HepG2 (cell line): ENCODE measurements around the gene SNRPD2. TPM values are rescaled to one million over a fixed set of nuclear protein-coding genes. Genes with fewer than 3 reads are reported as not detected.

Experiments
- ATF7 ChIP-seq, 2 experiments: fragments of 450-650 bp in 1 of 2; sonication (generic) in 1 of 2; formaldehyde crosslinking in 1 of 2; IDR thresholded peaks; 2 replicates each; pipeline versions ENCODE4 v1.4.0 to v1.6.1; 2016 to 2020; ENCODE audit warnings: antibody characterized with exemption in 1 of 2, mild to moderate bottlenecking in 1 of 2, missing genetic modification reagents in 1 of 2
- BRCA1 ChIP-seq: sonication (generic); formaldehyde crosslinking; IDR thresholded peaks from 2 replicates; pipeline ENCODE4 v1.4.0; 2020; ENCODE audit warnings: missing genetic modification reagents
- CBX1 ChIP-seq: IDR thresholded peaks from one replicate; pipeline ENCODE4 v1.6.1; 2016; ENCODE audit warnings: antibody characterized with exemption, low read depth
- GABPB1 ChIP-seq: IDR thresholded peaks from 2 replicates; pipeline ENCODE4 v1.6.1; 2016; ENCODE audit warnings: mild to moderate bottlenecking, missing genetic modification reagents, moderate library complexity, missing compliant biosample characterization
- GTF2F1 ChIP-seq: fragments of 150-350 bp; IDR thresholded peaks from 2 replicates; pipeline ENCODE4 v1.6.1; 2014; ENCODE audit warnings: low read length
- HDAC1 ChIP-seq: sonication (generic); formaldehyde crosslinking; IDR thresholded peaks from 2 replicates; pipeline ENCODE4 v1.5.1; 2020; ENCODE audit warnings: mild to moderate bottlenecking, missing genetic modification reagents
- KMT2A ChIP-seq: sonication (generic); formaldehyde crosslinking; IDR thresholded peaks from 2 replicates; pipeline ENCODE4 v1.4.0; 2020; ENCODE audit warnings: missing genetic modification reagents
- MIER2 ChIP-seq: IDR thresholded peaks from 2 replicates; pipeline ENCODE4 v1.6.1; 2016; ENCODE audit warnings: missing biosample characterization, missing genetic modification reagents
- MIXL1 ChIP-seq: IDR thresholded peaks from 2 replicates; pipeline ENCODE4 v1.6.1; 2016
- PHF8 ChIP-seq: sonication (generic); formaldehyde crosslinking; IDR thresholded peaks from 2 replicates; pipeline ENCODE4 v1.5.0; 2020; ENCODE audit warnings: missing genetic modification reagents
- PITX1 ChIP-seq: sonication (generic); formaldehyde crosslinking; IDR thresholded peaks from 2 replicates; pipeline ENCODE4 v1.5.1; 2020; ENCODE audit warnings: mild to moderate bottlenecking, missing genetic modification reagents
- RELA ChIP-seq: sonication (generic); formaldehyde crosslinking; IDR thresholded peaks from 2 replicates; pipeline ENCODE4 v1.4.0; 2020; ENCODE audit warnings: missing genetic modification reagents
- RXRB ChIP-seq: IDR thresholded peaks from 2 replicates; pipeline ENCODE4 v1.6.1; 2016; ENCODE audit warnings: borderline replicate concordance, missing genetic modification reagents, missing compliant biosample characterization
- SMARCE1 ChIP-seq: fragments of 450-650 bp; IDR thresholded peaks from 2 replicates; pipeline ENCODE4 v1.6.1; 2017; ENCODE audit warnings: borderline replicate concordance
- TCF7L2 ChIP-seq: IDR thresholded peaks from 2 replicates; pipeline ENCODE4 v1.6.1; 2011; ENCODE audit warnings: mild to moderate bottlenecking, low read depth, low read length, moderate library complexity
- THYN1 ChIP-seq: sonication (generic); formaldehyde crosslinking; IDR thresholded peaks from 2 replicates; pipeline ENCODE4 v1.8.1; 2023; ENCODE audit warnings: low read depth, mild to moderate bottlenecking, moderate library complexity, missing genetic modification reagents, borderline replicate concordance
- ZBTB3 ChIP-seq: sonication (generic); formaldehyde crosslinking; IDR thresholded peaks from 2 replicates; pipeline ENCODE4 v1.4.0; 2020; ENCODE audit warnings: low read depth, mild to moderate bottlenecking, moderate library complexity, missing genetic modification reagents, borderline replicate concordance
- ZNF432 ChIP-seq: sonication (generic); formaldehyde crosslinking; IDR thresholded peaks from 2 replicates; pipeline ENCODE4 v1.5.0; 2020; ENCODE audit warnings: missing genetic modification reagents, mild to moderate bottlenecking, borderline replicate concordance
- ZNF543 ChIP-seq: sonication (generic); formaldehyde crosslinking; IDR thresholded peaks from 2 replicates; pipeline ENCODE4 v1.4.0; 2020; ENCODE audit warnings: mild to moderate bottlenecking, missing genetic modification reagents
- ZNF713 ChIP-seq: sonication (generic); formaldehyde crosslinking; IDR thresholded peaks from 2 replicates; pipeline ENCODE4 v1.4.0; 2020; ENCODE audit warnings: mild to moderate bottlenecking, missing genetic modification reagents
- ZNF83 ChIP-seq: sonication (generic); formaldehyde crosslinking; IDR thresholded peaks from 2 replicates; pipeline ENCODE4 v1.4.0; 2020; ENCODE audit warnings: missing genetic modification reagents, mild to moderate bottlenecking, borderline replicate concordance
- polyA plus RNA-seq, 8 experiments: library from polyadenylated mRNA; depleted of rRNA in 3 of 8; stranded (reverse) in 7 of 8; unstranded in 1 of 8; fragments of >200 nt; fragmentation: Illumina TruSeq in 4 of 8; extraction: Trizol in 4 of 8; gene quantifications; 2 replicates each; pipeline versions ENCODE4 v1.2.1 to v1.2.3, GENCODE V29; 2011 to 2016; ENCODE audit warnings: low read depth in 4 of 8, missing spikeins in 1 of 8, mixed read lengths in 1 of 8; ENCODE audit not compliant: insufficient read depth in 1 of 8
- total RNA-seq, 5 experiments: library from RNA; depleted of rRNA; stranded (reverse); fragments of >200 nt; fragmentation: Illumina TruSeq; extraction: Trizol; gene quantifications; 2 replicates each; pipeline ENCODE4 v1.2.3, GENCODE V29; 2016; ENCODE audit warnings: low read depth in 1 of 5
- TF ChIP-seq, protein P1 (sequence below): sonication (generic); formaldehyde crosslinking; IDR thresholded peaks from 2 replicates; pipeline ENCODE4 v1.4.0; 2020; ENCODE audit warnings: missing genetic modification reagents
- TF ChIP-seq, protein P2 (sequence below): sonication (generic); formaldehyde crosslinking; IDR thresholded peaks from 2 replicates; pipeline ENCODE4 v1.9.0; 2022; ENCODE audit warnings: low read depth, missing genetic modification reagents
- TF ChIP-seq, protein P3 (sequence below): sonication (generic); formaldehyde crosslinking; IDR thresholded peaks from 2 replicates; pipeline ENCODE4 v1.4.0; 2020; ENCODE audit warnings: missing genetic modification reagents, low read depth, mild to moderate bottlenecking, borderline replicate concordance
- TF ChIP-seq, protein P4 (sequence below): sonication (generic); formaldehyde crosslinking; IDR thresholded peaks from 2 replicates; pipeline ENCODE4 v1.4.0; 2020; ENCODE audit warnings: missing genetic modification reagents, borderline replicate concordance
- TF ChIP-seq, protein P5 (sequence below): IDR thresholded peaks from 2 replicates; pipeline ENCODE4 v1.6.1; 2016; ENCODE audit warnings: mild to moderate bottlenecking

Gene SNRPD2
- total and polyA plus RNA-seq, 2 of the 13 experiments (the other 11 are each of a cell fraction or from before 2014, with no cell fraction given): 299 to 485 TPM

DNA sequence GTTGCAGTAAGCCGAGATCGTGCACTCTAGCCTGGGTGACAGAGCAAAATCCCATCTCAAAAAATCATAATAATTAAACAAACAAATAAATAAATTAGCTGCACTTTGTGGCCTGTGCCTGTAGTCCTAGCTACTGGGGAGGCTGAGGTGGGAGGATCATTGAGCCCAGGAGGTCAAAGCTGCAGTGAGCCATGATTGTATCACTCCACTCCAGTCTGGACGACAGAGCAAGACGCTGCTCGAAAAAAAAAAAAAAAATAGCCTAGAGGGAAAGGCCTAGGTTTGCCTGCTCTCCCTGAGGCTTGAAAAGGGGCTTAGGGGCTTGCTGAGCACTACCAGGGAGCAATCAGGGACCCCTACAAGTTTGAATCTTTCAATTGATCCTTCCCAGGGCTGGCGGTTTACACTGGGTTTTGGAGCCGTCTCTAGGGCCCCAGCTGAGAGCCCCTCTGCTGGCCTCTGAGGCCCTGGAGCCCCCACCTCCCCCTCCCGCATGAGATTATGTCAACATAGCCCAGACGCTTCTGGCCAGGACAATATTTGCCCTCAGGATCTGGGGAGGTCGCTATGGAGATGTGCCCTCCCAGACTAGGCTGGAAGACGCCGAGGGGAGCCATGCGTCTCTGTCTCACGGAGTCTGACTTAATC lies 34.1 kb downstream of the SNRPD2 start (continued):
- peak; percentile 57; the same call in 1 of the 2 replicates for TF ChIP-seq PITX1 (CRISPR knock-in tag)
- TF ChIP-seq KMT2A (CRISPR knock-in tag): no peak
- TF ChIP-seq GABPB1 (CRISPR knock-in tag): no peak
- TF ChIP-seq SMARCE1: no peak
- TF ChIP-seq, protein P1, sequence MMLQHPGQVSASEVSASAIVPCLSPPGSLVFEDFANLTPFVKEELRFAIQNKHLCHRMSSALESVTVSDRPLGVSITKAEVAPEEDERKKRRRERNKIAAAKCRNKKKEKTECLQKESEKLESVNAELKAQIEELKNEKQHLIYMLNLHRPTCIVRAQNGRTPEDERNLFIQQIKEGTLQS: no peak
- no peak for TF ChIP-seq ZBTB3 (CRISPR knock-in tag)
- TF ChIP-seq, protein P2, sequence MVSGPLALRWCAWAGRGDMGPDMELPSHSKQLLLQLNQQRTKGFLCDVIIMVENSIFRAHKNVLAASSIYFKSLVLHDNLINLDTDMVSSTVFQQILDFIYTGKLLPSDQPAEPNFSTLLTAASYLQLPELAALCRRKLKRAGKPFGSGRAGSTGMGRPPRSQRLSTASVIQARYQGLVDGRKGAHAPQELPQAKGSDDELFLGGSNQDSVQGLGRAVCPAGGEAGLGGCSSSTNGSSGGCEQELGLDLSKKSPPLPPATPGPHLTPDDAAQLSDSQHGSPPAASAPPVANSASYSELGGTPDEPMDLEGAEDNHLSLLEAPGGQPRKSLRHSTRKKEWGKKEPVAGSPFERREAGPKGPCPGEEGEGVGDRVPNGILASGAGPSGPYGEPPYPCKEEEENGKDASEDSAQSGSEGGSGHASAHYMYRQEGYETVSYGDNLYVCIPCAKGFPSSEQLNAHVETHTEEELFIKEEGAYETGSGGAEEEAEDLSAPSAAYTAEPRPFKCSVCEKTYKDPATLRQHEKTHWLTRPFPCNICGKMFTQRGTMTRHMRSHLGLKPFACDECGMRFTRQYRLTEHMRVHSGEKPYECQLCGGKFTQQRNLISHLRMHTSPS (CRISPR knock-in tag): no peak
- peak; percentile 43; the same call in 1 of the 2 replicates for TF ChIP-seq HDAC1 (CRISPR knock-in tag)
- TF ChIP-seq THYN1: no peak
- TF ChIP-seq ZNF432 (CRISPR knock-in tag): no peak
- no peak for TF ChIP-seq PHF8 (CRISPR knock-in tag)
- TF ChIP-seq RELA (CRISPR knock-in tag): no peak
- peak; percentile 43; the same call in 1 of the 2 replicates for TF ChIP-seq RXRB (CRISPR knock-in tag)
- TF ChIP-seq, protein P3, sequence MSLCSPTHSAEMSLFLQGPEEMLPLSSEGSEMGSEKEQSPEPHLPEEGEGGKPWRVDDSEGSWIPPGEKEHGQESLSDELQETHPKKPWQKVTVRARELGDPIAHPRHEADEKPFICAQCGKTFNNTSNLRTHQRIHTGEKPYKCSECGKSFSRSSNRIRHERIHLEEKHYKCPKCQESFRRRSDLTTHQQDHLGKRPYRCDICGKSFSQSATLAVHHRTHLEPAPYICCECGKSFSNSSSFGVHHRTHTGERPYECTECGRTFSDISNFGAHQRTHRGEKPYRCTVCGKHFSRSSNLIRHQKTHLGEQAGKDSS (CRISPR knock-in tag): no peak
- no peak for TF ChIP-seq ZNF543 (CRISPR knock-in tag)
- no peak for TF ChIP-seq ZNF713 (CRISPR knock-in tag)
- no peak for TF ChIP-seq ATF7 (IDR thresholded peaks at IDR 0.05)
- TF ChIP-seq ATF7 (CRISPR knock-in tag; IDR thresholded peaks at IDR 0.05): no peak
- no peak for TF ChIP-seq GTF2F1
- TF ChIP-seq TCF7L2: no peak
- TF ChIP-seq MIXL1: no peak
- TF ChIP-seq ZNF83 (CRISPR knock-in tag): no peak
- TF ChIP-seq, protein P4, sequence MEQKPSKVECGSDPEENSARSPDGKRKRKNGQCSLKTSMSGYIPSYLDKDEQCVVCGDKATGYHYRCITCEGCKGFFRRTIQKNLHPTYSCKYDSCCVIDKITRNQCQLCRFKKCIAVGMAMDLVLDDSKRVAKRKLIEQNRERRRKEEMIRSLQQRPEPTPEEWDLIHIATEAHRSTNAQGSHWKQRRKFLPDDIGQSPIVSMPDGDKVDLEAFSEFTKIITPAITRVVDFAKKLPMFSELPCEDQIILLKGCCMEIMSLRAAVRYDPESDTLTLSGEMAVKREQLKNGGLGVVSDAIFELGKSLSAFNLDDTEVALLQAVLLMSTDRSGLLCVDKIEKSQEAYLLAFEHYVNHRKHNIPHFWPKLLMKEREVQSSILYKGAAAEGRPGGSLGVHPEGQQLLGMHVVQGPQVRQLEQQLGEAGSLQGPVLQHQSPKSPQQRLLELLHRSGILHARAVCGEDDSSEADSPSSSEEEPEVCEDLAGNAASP (CRISPR knock-in tag): peak; percentile 14; the same call in 1 of the 2 replicates
- TF ChIP-seq, protein P5, sequence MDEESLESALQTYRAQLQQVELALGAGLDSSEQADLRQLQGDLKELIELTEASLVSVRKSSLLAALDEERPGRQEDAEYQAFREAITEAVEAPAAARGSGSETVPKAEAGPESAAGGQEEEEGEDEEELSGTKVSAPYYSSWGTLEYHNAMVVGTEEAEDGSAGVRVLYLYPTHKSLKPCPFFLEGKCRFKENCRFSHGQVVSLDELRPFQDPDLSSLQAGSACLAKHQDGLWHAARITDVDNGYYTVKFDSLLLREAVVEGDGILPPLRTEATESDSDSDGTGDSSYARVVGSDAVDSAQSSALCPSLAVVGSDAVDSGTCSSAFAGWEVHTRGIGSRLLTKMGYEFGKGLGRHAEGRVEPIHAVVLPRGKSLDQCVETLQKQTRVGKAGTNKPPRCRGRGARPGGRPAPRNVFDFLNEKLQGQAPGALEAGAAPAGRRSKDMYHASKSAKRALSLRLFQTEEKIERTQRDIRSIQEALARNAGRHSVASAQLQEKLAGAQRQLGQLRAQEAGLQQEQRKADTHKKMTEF (CRISPR knock-in tag): no peak
- no peak for TF ChIP-seq MIER2 (CRISPR knock-in tag)
- no peak for TF ChIP-seq BRCA1 (CRISPR knock-in tag)
- no peak for TF ChIP-seq CBX1
